ENCODE measurements around the gene RNF168. TPM values are rescaled to one million over a fixed set of nuclear protein-coding genes. Genes with fewer than 3 reads are reported as not detected.
"Not testable (repeated sequence)": the region's sequence is repeated elsewhere in the genome, so short reads cannot be mapped to it uniquely, and the experiment has no call there.

Gene RNF168, protein sequence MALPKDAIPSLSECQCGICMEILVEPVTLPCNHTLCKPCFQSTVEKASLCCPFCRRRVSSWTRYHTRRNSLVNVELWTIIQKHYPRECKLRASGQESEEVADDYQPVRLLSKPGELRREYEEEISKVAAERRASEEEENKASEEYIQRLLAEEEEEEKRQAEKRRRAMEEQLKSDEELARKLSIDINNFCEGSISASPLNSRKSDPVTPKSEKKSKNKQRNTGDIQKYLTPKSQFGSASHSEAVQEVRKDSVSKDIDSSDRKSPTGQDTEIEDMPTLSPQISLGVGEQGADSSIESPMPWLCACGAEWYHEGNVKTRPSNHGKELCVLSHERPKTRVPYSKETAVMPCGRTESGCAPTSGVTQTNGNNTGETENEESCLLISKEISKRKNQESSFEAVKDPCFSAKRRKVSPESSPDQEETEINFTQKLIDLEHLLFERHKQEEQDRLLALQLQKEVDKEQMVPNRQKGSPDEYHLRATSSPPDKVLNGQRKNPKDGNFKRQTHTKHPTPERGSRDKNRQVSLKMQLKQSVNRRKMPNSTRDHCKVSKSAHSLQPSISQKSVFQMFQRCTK
- total RNA-seq (10 to 100 TPM in 3 of 4 donors, 1 to 10 TPM in 1; 9.9 to 22.1 (median 15.8) TPM), polyA plus RNA-seq (10 to 100 TPM in 1 of 3 donors, 1 to 10 TPM in 2; 3.6 to 11.6 (median 9.9) TPM)
- long read RNA-seq, donor 1, partial matches to known transcripts: 3 of 3 reads
- long read RNA-seq, donor 1, other reads (novel, unspliced or antisense): 0 of 3 reads
- long read RNA-seq, donor 2, full-length matches to known transcripts: 1 of 11 reads
- long read RNA-seq, donor 2, partial matches to known transcripts: 5 of 11 reads
- long read RNA-seq, donor 2, other reads (novel, unspliced or antisense): 5 of 11 reads

DNA sequence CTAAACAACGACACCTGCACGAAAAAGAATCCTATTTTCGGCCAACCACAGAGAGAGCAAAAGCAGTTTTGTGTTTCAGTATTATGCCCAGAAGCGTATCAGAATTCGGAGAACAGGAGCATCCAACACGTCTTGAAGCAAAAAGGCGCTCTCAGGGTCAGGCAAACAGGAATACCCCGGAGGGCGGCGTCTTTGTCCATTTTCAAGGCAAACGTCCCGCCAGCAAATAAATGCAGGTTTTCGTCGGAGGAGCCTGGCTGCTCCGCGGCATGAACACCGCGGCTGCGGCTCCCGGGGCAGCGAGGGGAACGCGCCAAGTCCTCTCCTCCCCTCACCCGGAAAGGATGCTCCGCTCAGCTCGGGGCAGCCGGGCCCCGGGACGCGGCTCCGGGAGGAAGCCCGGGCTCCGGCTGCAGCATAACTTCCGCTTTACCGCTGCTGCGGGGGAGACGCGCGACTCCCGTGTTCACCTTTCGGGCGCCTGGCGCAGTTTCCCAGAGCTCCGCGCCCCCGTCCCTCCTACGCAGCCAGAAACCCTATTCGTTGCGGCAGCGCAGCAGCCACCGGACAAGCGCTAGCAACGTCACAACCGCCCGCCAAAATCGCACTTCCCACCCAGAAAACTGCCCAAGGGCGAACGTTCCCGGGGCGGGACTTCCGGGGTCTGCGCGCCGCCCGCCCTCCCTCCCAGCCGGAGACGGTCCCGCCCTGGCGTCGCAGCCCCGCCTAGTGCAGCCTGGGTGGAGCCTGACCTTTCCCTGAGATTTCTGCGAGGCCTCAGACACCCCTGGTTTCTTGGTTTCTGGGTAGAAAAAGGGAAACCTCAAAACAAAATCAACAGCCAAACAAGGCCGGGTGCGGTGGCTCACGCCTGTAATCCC lies at the start of gene RNF168:
Gene RNF168, minus strand, starts transcription at position 573 of the 881 bp plus-strand sequence. CDS start 595 bp downstream, outside the sequence.
- ATAC-seq (peak; percentile 78 to 89 (median 84)), DNase-seq (peak; percentile 96 to 97)
- H3K4me1 ChIP-seq: peaks cover 16% of the 10 kb centered on the region
- peaks cover 11% of the 10 kb centered on the region for H3K9me3 ChIP-seq
- TF ChIP-seq, protein P1, sequence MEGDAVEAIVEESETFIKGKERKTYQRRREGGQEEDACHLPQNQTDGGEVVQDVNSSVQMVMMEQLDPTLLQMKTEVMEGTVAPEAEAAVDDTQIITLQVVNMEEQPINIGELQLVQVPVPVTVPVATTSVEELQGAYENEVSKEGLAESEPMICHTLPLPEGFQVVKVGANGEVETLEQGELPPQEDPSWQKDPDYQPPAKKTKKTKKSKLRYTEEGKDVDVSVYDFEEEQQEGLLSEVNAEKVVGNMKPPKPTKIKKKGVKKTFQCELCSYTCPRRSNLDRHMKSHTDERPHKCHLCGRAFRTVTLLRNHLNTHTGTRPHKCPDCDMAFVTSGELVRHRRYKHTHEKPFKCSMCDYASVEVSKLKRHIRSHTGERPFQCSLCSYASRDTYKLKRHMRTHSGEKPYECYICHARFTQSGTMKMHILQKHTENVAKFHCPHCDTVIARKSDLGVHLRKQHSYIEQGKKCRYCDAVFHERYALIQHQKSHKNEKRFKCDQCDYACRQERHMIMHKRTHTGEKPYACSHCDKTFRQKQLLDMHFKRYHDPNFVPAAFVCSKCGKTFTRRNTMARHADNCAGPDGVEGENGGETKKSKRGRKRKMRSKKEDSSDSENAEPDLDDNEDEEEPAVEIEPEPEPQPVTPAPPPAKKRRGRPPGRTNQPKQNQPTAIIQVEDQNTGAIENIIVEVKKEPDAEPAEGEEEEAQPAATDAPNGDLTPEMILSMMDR (IDR thresholded peaks at IDR 0.05): no peak
- 0 to 1% (median 0%) methylated on average over 62 to 75 of the region's 75 CpGs for WGBS, 3 donors
- peak within 1 kb of the TSS; percentile 98 for H3K4me3 ChIP-seq
- H3K27ac ChIP-seq: peak within 1 kb of the TSS; percentile 95
- H3K36me3 ChIP-seq (ENCODE audit: insufficient read depth in 1 of 2, low read depth in 1 of 2): peaks cover 0 to 11% of the 10 kb centered on the region in 2 donors
- H3K27me3 ChIP-seq (ENCODE audit: insufficient read depth in 3 of 3, low read length in 2 of 3): no peaks in the 10 kb centered on the region
- intact Hi-C loops (cut with DNase I): loop anchor here in 1 of 2 donors (2.0 to 5.0 kb wide), 2 partner anchors 46 to 73 kb away; no protein-coding TSS in a partner anchor

DNA sequence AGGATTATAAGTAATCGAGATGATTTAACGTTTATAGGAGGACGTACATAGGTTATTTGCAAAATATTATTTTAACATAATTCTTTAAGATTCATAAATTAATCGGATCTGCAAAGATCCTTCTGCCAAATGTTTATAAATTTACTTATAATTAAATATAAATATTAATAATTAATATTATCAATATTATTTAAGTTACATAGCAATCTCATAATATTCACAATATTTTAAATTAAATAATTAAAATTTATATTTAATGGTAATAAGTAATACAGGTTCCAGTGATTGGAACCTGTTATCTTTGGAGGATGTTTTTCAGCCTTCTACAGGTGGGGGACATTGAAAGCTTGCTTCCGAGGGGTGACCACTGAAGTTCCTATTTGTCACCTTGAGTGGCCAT lies 48.7 kb upstream of the RNF168 start:
- no peak for ATAC-seq
- peaks cover 10% of the 10 kb centered on the region for H3K4me1 ChIP-seq
- no peak overlapping the region for H3K27ac ChIP-seq
- TF ChIP-seq, protein P1 (IDR thresholded peaks at IDR 0.05): no peak
- no peak for DNase-seq
- WGBS, 3 donors: 94 to 97% (median 97%) methylated on average over 5 of the region's 5 CpGs
- no peak overlapping the region for H3K4me3 ChIP-seq
- peaks cover 0 to 9% of the 10 kb centered on the region in 2 donors for H3K36me3 ChIP-seq (ENCODE audit: insufficient read depth in 1 of 2, low read depth in 1 of 2)
- no peaks in the 10 kb centered on the region for H3K9me3 ChIP-seq
- intact Hi-C loops (cut with DNase I): no loop called here
- H3K27me3 ChIP-seq (ENCODE audit: insufficient read depth in 3 of 3, low read length in 2 of 3): no peaks in the 10 kb centered on the region

DNA sequence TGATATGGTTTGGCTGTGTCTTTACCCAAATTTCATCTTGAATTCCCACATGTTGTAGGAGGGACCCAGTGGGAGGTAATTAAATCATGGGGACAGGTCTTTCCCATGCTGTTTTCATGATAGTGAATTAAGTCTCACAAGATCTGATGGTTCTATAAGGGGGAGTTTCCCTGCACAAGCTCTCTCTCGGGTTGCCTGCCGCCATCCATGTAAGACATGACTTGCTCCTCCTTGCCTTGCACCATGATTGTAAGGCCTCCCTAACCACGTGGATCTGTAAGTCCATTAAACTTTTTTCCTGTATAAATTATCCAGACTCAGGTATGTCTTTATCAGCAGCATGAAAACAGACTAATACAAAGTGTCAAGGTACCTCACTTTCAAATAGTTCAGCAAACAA lies 46.6 kb upstream of the RNF168 start:
- ATAC-seq; H3K27me3 ChIP-seq (ENCODE audit: insufficient read depth in 3 of 3, low read length in 2 of 3); H3K27ac ChIP-seq; H3K9me3 ChIP-seq; H3K36me3 ChIP-seq (ENCODE audit: insufficient read depth in 1 of 2, low read depth in 1 of 2); H3K4me3 ChIP-seq; intact Hi-C loops (cut with DNase I); DNase-seq: not testable (repeated sequence)
- 87 to 90% (median 89%) methylated on average over 3 of the region's 3 CpGs for WGBS, 3 donors
- H3K4me1 ChIP-seq: peaks cover 10% of the 10 kb centered on the region

DNA sequence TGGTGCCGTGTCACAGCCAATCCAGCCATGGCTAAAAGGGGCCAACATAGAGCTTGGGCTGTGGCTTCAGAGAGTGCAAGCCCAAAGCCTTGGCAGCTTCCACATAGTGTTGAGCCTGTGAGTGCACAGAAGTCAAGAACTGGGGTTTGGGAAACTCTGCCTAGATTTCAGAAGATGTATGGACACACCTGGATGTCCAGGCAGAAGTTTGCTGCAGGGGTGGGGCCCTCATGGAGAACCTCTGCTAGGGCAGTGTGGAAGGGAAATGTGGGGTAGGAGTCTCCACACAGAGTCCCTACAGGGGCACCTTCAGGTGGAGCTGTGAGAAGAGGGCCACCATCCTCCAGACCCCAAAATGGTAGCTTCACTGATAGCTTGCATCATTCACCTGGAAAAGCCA lies 45.7 kb upstream of the RNF168 start:
- 93 to 100% (median 100%) methylated on average over 1 of the region's 1 CpG for WGBS, 3 donors
- intact Hi-C loops (cut with DNase I); ATAC-seq: not testable (repeated sequence)

DNA sequence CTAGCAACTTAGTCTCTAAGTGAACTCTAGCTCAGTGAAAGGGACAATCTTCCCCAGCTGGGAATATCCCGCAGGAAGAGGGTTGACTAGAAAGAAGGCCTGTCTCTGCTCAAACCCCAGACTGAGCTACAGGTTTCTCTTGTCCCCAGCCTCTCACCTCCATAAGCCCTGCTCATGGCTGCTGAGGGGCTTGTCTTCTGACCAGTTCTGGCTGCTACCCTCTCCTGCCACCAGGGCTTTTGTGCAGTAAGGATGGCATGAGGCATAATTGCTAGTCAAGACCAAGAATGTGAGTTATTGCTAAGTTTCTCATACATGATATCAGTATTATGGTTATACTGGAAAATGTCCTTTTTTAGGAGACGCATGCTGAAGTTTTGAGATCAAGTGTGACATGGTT lies 43.5 kb upstream of the RNF168 start:
- H3K9me3 ChIP-seq: no peaks in the 10 kb centered on the region
- TF ChIP-seq, protein P1 (IDR thresholded peaks at IDR 0.05): no peak
- H3K4me1 ChIP-seq: no peaks in the 10 kb centered on the region
- no peaks in the 10 kb centered on the region for H3K36me3 ChIP-seq (ENCODE audit: insufficient read depth in 1 of 2, low read depth in 1 of 2)
- intact Hi-C loops (cut with DNase I): no loop called here
- DNase-seq: no peak
- ATAC-seq: no peak
- WGBS, 3 donors: 94 to 97% (median 96%) methylated on average over 2 of the region's 2 CpGs
- H3K4me3 ChIP-seq: no peak overlapping the region
- no peaks in the 10 kb centered on the region for H3K27me3 ChIP-seq (ENCODE audit: insufficient read depth in 3 of 3, low read length in 2 of 3)
- H3K27ac ChIP-seq: no peak overlapping the region

More for the DNA sequence above, 45.7 kb upstream of the RNF168 start:
- not testable (repeated sequence) for H3K9me3 ChIP-seq; H3K4me1 ChIP-seq; H3K36me3 ChIP-seq (ENCODE audit: insufficient read depth in 1 of 2, low read depth in 1 of 2); DNase-seq; H3K4me3 ChIP-seq; H3K27me3 ChIP-seq (ENCODE audit: insufficient read depth in 3 of 3, low read length in 2 of 3); H3K27ac ChIP-seq
